ENCODE results near the gene ZNF549. TPM values are rescaled to one million over a fixed set of nuclear protein-coding genes. Genes with fewer than 3 reads are reported as not detected.
A peak's percentile ranks its signal among the peaks of the same experiment; 100 is the strongest.

ZNF549 gene
- total and polyA plus RNA-seq, 2 of the 13 experiments (the other 11 are each of a cell fraction or from before 2014, with no cell fraction given) = 2.8 to 6.4 TPM

DNA sequence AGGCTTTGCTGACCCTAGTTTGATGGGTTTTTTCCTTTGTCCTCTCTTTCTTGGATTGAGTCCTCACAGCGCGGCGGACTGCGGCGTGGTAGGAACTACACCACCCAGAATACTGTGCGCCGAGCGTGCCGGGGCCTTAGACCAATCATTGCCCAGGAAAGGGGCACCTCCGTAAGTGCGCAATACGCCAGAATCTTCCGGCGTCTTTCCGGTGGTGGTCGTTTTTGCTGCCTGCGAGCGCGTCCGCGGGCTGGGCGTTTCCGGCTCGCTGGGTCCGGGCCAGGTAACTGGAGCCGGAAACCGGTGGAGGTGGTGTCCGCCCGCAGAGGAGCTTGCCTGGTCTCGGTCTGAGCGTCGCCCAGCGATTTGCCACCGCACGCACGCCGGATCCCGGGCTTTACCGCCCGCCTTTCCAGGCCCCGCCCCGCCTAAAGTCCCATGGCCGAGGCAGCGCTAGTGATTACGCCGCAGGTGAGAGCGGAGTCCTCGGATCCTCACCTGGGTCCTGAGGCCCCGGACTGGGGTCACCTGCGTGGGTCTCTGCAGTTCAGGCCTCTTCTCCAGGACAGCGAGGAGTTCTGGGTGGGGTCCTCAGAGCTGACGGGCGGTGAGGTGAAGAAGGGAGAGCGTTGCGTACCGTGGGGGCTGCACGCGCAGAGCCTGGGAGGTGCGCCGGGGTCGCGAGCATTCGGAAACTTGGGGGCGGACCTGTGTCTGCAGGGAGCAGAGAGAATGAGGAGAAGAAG is at the start of gene ZNF549 (continued):
- TF ChIP-seq, protein P1, sequence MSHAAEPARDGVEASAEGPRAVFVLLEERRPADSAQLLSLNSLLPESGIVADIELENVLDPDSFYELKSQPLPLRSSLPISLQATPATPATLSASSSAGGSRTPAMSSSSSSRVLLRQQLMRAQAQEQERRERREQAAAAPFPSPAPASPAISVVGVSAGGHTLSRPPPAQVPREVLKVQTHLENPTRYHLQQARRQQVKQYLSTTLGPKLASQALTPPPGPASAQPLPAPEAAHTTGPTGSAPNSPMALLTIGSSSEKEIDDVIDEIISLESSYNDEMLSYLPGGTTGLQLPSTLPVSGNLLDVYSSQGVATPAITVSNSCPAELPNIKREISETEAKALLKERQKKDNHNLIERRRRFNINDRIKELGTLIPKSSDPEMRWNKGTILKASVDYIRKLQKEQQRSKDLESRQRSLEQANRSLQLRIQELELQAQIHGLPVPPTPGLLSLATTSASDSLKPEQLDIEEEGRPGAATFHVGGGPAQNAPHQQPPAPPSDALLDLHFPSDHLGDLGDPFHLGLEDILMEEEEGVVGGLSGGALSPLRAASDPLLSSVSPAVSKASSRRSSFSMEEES (CRISPR knock-in tag; IDR thresholded peaks at IDR 0.05) = peak; percentile 46; the same call in 1 of the 2 replicates
- TF ChIP-seq, protein P2, sequence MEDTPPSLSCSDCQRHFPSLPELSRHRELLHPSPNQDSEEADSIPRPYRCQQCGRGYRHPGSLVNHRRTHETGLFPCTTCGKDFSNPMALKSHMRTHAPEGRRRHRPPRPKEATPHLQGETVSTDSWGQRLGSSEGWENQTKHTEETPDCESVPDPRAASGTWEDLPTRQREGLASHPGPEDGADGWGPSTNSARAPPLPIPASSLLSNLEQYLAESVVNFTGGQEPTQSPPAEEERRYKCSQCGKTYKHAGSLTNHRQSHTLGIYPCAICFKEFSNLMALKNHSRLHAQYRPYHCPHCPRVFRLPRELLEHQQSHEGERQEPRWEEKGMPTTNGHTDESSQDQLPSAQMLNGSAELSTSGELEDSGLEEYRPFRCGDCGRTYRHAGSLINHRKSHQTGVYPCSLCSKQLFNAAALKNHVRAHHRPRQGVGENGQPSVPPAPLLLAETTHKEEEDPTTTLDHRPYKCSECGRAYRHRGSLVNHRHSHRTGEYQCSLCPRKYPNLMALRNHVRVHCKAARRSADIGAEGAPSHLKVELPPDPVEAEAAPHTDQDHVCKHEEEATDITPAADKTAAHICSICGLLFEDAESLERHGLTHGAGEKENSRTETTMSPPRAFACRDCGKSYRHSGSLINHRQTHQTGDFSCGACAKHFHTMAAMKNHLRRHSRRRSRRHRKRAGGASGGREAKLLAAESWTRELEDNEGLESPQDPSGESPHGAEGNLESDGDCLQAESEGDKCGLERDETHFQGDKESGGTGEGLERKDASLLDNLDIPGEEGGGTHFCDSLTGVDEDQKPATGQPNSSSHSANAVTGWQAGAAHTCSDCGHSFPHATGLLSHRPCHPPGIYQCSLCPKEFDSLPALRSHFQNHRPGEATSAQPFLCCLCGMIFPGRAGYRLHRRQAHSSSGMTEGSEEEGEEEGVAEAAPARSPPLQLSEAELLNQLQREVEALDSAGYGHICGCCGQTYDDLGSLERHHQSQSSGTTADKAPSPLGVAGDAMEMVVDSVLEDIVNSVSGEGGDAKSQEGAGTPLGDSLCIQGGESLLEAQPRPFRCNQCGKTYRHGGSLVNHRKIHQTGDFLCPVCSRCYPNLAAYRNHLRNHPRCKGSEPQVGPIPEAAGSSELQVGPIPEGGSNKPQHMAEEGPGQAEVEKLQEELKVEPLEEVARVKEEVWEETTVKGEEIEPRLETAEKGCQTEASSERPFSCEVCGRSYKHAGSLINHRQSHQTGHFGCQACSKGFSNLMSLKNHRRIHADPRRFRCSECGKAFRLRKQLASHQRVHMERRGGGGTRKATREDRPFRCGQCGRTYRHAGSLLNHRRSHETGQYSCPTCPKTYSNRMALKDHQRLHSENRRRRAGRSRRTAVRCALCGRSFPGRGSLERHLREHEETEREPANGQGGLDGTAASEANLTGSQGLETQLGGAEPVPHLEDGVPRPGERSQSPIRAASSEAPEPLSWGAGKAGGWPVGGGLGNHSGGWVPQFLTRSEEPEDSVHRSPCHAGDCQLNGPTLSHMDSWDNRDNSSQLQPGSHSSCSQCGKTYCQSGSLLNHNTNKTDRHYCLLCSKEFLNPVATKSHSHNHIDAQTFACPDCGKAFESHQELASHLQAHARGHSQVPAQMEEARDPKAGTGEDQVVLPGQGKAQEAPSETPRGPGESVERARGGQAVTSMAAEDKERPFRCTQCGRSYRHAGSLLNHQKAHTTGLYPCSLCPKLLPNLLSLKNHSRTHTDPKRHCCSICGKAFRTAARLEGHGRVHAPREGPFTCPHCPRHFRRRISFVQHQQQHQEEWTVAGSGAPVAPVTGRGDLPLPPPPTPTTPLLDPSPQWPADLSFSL (CRISPR knock-in tag; IDR thresholded peaks at IDR 0.05) = no peak
- TF ChIP-seq ZNF776 (CRISPR knock-in tag; IDR thresholded peaks at IDR 0.05) (no peak), ZNF558 (CRISPR knock-in tag; IDR thresholded peaks at IDR 0.05; ENCODE audit: borderline replicate concordance) (no peak), HES4 (CRISPR knock-in tag; IDR thresholded peaks at IDR 0.05; ENCODE audit: borderline replicate concordance) (peak; percentile 17; the same call in 1 of the 2 replicates), ZNF788 (CRISPR knock-in tag; IDR thresholded peaks at IDR 0.05; ENCODE audit: borderline replicate concordance) (peak; percentile 61; the same call in 1 of the 2 replicates), SNAI1 (CRISPR knock-in tag; IDR thresholded peaks at IDR 0.05; ENCODE audit: borderline replicate concordance) (no peak), SATB2 (CRISPR knock-in tag; IDR thresholded peaks at IDR 0.05) (no peak), NFIB (CRISPR knock-in tag; IDR thresholded peaks at IDR 0.05; ENCODE audit: borderline replicate concordance) (no peak), ZFP62 (CRISPR knock-in tag; IDR thresholded peaks at IDR 0.05) (no peak)
- TF ChIP-seq, protein P3, sequence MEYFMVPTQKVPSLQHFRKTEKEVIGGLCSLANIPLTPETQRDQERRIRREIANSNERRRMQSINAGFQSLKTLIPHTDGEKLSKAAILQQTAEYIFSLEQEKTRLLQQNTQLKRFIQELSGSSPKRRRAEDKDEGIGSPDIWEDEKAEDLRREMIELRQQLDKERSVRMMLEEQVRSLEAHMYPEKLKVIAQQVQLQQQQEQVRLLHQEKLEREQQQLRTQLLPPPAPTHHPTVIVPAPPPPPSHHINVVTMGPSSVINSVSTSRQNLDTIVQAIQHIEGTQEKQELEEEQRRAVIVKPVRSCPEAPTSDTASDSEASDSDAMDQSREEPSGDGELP (IDR thresholded peaks at IDR 0.05; ENCODE audit: borderline replicate concordance, low read depth) = 0 out of 2 replicates have a peak, but pooled peaks have one; percentile 29
- TF ChIP-seq, protein P4, sequence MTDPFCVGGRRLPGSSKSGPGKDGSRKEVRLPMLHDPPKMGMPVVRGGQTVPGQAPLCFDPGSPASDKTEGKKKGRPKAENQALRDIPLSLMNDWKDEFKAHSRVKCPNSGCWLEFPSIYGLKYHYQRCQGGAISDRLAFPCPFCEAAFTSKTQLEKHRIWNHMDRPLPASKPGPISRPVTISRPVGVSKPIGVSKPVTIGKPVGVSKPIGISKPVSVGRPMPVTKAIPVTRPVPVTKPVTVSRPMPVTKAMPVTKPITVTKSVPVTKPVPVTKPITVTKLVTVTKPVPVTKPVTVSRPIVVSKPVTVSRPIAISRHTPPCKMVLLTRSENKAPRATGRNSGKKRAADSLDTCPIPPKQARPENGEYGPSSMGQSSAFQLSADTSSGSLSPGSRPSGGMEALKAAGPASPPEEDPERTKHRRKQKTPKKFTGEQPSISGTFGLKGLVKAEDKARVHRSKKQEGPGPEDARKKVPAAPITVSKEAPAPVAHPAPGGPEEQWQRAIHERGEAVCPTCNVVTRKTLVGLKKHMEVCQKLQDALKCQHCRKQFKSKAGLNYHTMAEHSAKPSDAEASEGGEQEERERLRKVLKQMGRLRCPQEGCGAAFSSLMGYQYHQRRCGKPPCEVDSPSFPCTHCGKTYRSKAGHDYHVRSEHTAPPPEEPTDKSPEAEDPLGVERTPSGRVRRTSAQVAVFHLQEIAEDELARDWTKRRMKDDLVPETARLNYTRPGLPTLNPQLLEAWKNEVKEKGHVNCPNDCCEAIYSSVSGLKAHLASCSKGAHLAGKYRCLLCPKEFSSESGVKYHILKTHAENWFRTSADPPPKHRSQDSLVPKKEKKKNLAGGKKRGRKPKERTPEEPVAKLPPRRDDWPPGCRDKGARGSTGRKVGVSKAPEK (CRISPR knock-in tag; IDR thresholded peaks at IDR 0.05; ENCODE audit: borderline replicate concordance) = no peak
- TF ChIP-seq, protein P5, sequence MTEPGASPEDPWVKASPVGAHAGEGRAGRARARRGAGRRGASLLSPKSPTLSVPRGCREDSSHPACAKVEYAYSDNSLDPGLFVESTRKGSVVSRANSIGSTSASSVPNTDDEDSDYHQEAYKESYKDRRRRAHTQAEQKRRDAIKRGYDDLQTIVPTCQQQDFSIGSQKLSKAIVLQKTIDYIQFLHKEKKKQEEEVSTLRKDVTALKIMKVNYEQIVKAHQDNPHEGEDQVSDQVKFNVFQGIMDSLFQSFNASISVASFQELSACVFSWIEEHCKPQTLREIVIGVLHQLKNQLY (CRISPR knock-in tag; IDR thresholded peaks at IDR 0.05) = no peak
- TF ChIP-seq, protein P6, sequence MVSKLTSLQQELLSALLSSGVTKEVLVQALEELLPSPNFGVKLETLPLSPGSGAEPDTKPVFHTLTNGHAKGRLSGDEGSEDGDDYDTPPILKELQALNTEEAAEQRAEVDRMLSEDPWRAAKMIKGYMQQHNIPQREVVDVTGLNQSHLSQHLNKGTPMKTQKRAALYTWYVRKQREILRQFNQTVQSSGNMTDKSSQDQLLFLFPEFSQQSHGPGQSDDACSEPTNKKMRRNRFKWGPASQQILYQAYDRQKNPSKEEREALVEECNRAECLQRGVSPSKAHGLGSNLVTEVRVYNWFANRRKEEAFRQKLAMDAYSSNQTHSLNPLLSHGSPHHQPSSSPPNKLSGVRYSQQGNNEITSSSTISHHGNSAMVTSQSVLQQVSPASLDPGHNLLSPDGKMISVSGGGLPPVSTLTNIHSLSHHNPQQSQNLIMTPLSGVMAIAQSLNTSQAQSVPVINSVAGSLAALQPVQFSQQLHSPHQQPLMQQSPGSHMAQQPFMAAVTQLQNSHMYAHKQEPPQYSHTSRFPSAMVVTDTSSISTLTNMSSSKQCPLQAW (CRISPR knock-in tag; IDR thresholded peaks at IDR 0.05) = peak; percentile 85

Data from HepG2 (cell line).